PFSK-1 (cell line): ENCODE data around the gene MFAP1.

Experiments
- FOXP2 ChIP-seq: optimal IDR thresholded peaks from 2 replicates; pipeline ENCODE3; 2011; ENCODE audit warnings: borderline replicate concordance, control low read depth, inconsistent platforms; ENCODE audit not compliant: insufficient read depth; ENCODE audit errors: extremely low read length, extremely low read depth
- POLR2AphosphoS5 ChIP-seq: IDR thresholded peaks from 2 replicates; pipeline ENCODE4 v1.6.1; 2012; ENCODE audit warnings: low read depth, mild to moderate bottlenecking, control low read depth, low read length, moderate library complexity
- SIN3A ChIP-seq: IDR thresholded peaks from 2 replicates; pipeline ENCODE4 v1.6.1; 2012; ENCODE audit warnings: mild to moderate bottlenecking, low read length, moderate library complexity, borderline replicate concordance; ENCODE audit not compliant: insufficient read depth
- TAF1 ChIP-seq: IDR thresholded peaks from 2 replicates; pipeline ENCODE4 v1.6.1; 2012; ENCODE audit warnings: low read length, control low read depth, borderline replicate concordance; ENCODE audit not compliant: insufficient read depth
- TF ChIP-seq, protein P1 (sequence below), 2 experiments: IDR thresholded peaks; 2 replicates each; pipeline versions ENCODE4 v1.6.1 to v1.8.0; 2011 to 2012; ENCODE audit warnings: low read depth in 2 of 2, low read length in 2 of 2, control low read depth in 1 of 2, inconsistent platforms in 1 of 2, mild to moderate bottlenecking in 1 of 2, moderate library complexity in 1 of 2; ENCODE audit not compliant: insufficient read depth in 1 of 2

The MFAP1 gene

DNA sequence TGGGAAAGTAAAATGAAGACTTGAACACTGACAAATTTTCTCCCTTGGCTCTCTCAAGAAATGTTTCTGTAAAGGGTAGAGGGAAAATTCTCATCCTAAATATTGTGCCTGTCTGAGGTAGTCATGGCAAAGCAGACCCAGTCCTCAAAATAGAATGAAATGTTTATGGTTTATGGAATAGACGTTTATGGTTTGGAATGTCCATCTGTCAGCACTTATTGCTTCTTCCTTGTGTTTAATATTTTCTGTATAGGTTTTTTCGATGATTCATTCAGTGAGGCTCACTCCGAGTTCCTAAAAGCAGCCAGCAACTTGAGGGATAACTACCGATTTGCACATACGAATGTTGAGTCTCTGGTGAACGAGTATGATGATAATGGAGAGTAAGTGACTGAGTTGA, 61.7 kb downstream of the MFAP1 start:
- TF ChIP-seq POLR2AphosphoS5: no peak
- TF ChIP-seq SIN3A: no peak
- TF ChIP-seq, protein P1, sequence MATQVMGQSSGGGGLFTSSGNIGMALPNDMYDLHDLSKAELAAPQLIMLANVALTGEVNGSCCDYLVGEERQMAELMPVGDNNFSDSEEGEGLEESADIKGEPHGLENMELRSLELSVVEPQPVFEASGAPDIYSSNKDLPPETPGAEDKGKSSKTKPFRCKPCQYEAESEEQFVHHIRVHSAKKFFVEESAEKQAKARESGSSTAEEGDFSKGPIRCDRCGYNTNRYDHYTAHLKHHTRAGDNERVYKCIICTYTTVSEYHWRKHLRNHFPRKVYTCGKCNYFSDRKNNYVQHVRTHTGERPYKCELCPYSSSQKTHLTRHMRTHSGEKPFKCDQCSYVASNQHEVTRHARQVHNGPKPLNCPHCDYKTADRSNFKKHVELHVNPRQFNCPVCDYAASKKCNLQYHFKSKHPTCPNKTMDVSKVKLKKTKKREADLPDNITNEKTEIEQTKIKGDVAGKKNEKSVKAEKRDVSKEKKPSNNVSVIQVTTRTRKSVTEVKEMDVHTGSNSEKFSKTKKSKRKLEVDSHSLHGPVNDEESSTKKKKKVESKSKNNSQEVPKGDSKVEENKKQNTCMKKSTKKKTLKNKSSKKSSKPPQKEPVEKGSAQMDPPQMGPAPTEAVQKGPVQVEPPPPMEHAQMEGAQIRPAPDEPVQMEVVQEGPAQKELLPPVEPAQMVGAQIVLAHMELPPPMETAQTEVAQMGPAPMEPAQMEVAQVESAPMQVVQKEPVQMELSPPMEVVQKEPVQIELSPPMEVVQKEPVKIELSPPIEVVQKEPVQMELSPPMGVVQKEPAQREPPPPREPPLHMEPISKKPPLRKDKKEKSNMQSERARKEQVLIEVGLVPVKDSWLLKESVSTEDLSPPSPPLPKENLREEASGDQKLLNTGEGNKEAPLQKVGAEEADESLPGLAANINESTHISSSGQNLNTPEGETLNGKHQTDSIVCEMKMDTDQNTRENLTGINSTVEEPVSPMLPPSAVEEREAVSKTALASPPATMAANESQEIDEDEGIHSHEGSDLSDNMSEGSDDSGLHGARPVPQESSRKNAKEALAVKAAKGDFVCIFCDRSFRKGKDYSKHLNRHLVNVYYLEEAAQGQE (IDR thresholded peaks at IDR 0.05; ENCODE audit: insufficient read depth in 1 of 2, low read depth in 2 of 2, low read length in 2 of 2): no peak
- no peak for TF ChIP-seq TAF1
- no peak for TF ChIP-seq FOXP2
